ENCODE data around the gene LRTM2.

The LRTM2 gene

DNA sequence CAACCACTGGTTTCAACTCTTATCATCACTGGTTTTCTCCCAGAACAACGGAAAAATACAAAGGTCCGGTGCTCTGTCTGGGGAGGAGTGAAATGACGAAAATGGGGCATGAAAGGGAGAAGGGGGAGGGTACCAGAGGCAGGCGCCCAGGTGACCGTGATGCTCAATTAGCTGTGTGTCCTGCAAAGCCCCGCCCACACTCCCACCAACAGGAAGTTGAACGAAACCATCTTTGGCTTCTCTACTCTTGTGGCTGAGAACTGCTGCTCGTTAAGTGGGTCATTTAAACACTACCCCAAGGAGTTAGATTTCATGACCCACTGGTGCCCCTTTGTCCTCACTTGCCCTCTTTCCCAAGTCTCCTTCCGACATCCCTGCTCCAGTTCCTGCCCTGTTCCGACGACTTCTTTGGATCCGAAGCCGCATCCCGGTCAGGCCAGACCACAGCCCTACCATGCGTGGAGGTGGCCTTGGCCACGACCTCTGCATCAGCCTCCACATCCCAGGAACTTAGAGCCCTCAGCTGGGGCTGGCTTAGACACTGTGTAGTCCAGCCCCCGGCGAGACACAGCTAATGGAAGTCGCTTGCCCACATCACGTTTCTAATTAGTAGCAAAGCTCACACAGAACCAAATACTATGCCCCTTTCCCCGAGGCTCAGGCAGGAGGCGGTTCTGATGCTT is 11.4 kb upstream of the LRTM2 start:
- no peak for DNase-seq (ENCODE audit: low read depth)

DNA sequence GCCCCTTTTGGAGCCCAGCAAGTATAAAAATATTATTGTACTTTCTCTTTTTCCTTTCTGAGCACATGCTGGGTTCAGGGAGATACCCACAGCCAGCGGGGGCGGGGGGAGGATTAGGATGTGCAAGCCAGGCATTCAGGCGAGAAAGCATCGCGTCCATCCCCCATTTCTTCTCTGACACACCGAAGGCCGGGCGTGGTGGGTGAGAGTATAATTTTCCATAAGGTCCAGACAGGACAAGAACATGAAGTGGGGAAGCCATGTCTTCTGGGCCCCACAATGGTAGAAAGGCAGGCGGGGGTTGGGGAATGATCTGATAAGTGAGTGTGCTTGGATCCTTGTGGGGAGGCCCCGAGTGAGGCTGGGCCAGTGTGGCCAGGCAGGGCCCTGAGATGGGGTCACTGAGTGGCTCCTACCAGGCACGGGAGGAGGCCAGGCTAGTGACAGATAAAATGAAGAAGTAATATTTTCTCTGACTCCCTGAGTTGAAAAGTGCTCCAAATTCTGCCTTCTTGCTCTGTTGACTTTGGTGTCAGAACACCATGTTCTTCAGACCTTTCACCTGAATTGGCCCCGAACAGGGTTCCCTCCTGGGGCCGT is 10.7 kb upstream of the LRTM2 start:
- DNase-seq (ENCODE audit: low read depth), result no peak
- no peak overlapping the region for H3K4me3 ChIP-seq (ENCODE audit: low read length)
- TF ChIP-seq, protein P1, sequence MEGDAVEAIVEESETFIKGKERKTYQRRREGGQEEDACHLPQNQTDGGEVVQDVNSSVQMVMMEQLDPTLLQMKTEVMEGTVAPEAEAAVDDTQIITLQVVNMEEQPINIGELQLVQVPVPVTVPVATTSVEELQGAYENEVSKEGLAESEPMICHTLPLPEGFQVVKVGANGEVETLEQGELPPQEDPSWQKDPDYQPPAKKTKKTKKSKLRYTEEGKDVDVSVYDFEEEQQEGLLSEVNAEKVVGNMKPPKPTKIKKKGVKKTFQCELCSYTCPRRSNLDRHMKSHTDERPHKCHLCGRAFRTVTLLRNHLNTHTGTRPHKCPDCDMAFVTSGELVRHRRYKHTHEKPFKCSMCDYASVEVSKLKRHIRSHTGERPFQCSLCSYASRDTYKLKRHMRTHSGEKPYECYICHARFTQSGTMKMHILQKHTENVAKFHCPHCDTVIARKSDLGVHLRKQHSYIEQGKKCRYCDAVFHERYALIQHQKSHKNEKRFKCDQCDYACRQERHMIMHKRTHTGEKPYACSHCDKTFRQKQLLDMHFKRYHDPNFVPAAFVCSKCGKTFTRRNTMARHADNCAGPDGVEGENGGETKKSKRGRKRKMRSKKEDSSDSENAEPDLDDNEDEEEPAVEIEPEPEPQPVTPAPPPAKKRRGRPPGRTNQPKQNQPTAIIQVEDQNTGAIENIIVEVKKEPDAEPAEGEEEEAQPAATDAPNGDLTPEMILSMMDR (conservative IDR thresholded peaks at IDR 0.05; ENCODE audit: low read length), result no peak

More for the DNA sequence above, 11.4 kb upstream of the LRTM2 start:
- H3K4me3 ChIP-seq (ENCODE audit: low read length), result no peak overlapping the region
- TF ChIP-seq, protein P1 (conservative IDR thresholded peaks at IDR 0.05; ENCODE audit: low read length), result no peak

DNA sequence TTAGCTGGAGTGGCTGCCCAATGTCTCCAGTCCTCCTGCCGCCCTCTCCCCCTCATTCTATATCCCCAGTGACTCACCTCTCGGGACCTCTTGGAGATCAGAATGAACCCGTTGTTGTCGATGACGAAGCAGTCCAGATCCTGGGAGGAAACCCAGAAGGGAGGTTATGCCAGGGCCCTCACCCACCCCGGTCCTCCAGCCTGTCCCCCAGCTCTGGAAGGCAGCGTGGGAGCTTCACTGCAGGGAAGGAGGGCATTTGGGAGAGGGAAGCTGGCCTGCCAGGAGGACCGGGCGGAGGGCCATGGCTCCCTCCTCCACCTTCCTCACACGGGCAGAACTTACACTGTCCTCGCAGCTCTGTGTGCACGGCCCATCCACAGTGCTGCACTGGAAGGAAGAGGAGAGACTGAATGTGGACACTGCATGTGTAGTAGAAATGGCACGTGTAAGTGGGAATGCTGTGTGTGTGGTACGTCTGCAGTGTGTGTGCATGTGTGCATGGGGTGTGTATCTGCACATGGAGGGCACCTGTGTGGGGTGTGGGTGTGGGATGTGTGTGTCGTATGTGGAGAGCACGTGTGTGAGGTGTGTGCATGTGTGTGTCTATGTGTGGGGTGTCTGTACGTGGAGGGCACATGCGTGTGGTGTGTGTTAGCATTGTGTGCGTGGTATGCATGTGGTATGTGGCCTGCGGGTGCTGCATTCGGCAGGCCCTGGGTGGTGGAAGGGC is 10.0 kb upstream of the LRTM2 start:
- TF ChIP-seq, protein P1 (conservative IDR thresholded peaks at IDR 0.05; ENCODE audit: low read length), result no peak
- H3K4me3 ChIP-seq (ENCODE audit: low read length), result no peak overlapping the region
- DNase-seq (ENCODE audit: low read depth), result no peak

DNA sequence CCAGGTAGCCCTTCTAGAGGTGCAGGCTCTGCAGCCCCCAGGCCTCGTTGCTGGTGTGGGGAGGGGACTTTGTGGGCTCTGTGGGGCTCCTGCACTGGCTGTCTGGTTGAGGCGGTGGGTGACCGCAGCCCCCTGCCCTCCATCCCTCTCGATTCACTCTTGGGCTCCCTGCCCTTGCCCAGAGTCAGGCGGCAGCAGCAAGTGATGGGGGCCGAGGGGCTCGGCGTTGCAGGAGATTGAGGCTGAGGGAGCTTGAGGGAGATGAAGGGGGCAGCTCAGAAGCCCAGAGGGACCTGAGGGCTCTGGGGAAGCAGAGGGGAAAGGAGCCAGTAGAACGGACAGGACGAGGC is 9.5 kb upstream of the LRTM2 start:
- TF ChIP-seq, protein P1 (conservative IDR thresholded peaks at IDR 0.05; ENCODE audit: low read length), result no peak
- DNase-seq (ENCODE audit: low read depth), result no peak
- H3K4me3 ChIP-seq (ENCODE audit: low read length), result no peak overlapping the region

DNA sequence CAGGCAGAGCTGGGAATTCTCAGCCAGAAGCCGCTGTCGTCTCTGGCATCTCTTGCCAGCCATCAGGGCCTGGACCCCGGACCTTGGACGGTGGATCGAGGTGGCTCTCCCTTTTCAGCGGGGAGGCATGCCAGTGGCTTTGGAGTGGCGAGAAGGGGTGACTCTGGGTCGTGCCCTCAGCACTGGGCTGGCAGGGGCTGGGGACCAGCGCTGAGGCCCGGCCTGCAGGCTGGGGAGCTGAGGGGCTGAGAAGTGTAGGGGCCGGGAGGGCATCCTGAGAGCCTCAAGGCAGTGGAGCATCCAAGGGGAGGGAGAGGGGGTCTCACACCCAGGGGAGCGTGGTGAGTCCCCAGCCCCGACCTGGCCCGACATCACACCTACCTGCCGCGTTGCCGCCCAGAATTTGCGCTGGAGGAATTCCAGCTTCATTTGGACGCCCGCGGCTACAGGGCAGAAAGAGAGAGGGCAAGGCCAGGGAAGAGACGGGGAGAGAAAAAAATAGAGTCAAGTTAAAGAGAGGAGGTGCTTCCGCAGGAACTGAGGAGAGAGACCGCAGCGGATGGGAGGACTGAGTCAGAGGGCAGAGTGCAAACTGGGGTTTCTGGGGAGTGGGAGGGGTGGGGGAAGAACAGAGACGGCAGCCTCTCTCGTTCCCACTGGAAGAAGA is 9.0 kb upstream of the LRTM2 start:
- H3K4me3 ChIP-seq (ENCODE audit: low read length), result no peak overlapping the region
- DNase-seq (ENCODE audit: low read depth), result no peak
- TF ChIP-seq, protein P1 (conservative IDR thresholded peaks at IDR 0.05; ENCODE audit: low read length), result no peak

DNA sequence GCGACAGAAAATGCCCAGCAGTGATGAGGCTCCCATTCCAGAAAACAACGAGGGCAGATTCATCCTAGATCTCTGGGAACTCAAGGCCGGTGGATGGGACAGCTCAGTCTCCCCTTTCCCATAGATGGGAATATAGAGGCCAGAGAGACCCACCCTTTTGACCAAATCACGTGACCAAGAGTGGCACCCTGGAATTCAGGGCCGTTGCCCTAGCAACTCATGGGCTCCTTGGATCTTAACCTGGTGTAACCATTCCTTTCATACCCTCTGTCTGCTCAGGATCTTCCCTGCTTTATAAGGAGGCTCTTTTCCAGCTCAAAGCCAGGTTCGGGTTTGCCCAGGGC is 8.4 kb upstream of the LRTM2 start:
- H3K4me3 ChIP-seq (ENCODE audit: low read length), result no peak overlapping the region
- no peak for DNase-seq (ENCODE audit: low read depth)
- TF ChIP-seq, protein P1 (conservative IDR thresholded peaks at IDR 0.05; ENCODE audit: low read length), result no peak

All from AG10803 (cell line).